K562 (cell line): Measurements from ENCODE around the gene TM7SF2. TPM values are rescaled to one million over a fixed set of nuclear protein-coding genes. Genes with fewer than 3 reads are reported as not detected.

ENCODE experiments used
- ASH1L ChIP-seq: fragments of 450-650 bp; IDR thresholded peaks from 2 replicates; pipeline ENCODE4 v1.6.1; 2018; ENCODE audit warnings: borderline replicate concordance, mild to moderate bottlenecking, low read depth; ENCODE audit not compliant: partially characterized antibody
- MYBL2 ChIP-seq, 2 experiments: fragments of 450-650 bp in 1 of 2; sonication (generic) in 1 of 2; formaldehyde crosslinking in 1 of 2; IDR thresholded peaks; 2 replicates each; pipeline versions ENCODE4 v1.6.1 to v1.8.1; 2017 to 2022; ENCODE audit warnings: borderline replicate concordance in 1 of 2, inconsistent platforms in 1 of 2, low read depth in 1 of 2, mild to moderate bottlenecking in 1 of 2, missing genetic modification reagents in 1 of 2, moderate library complexity in 1 of 2
- NEUROD1 ChIP-seq: fragments of 150-350 bp; IDR thresholded peaks from 2 replicates; pipeline ENCODE4 v1.6.1; 2014; ENCODE audit warnings: borderline replicate concordance, low read length, low read depth; ENCODE audit not compliant: partially characterized antibody
- NFRKB ChIP-seq: fragments of 450-650 bp; IDR thresholded peaks from 2 replicates; pipeline ENCODE4 v1.6.1; 2016; ENCODE audit warnings: low read depth
- PTBP1 ChIP-seq: fragments of 200-400 bp; formaldehyde crosslinking; IDR thresholded peaks from 2 replicates; pipeline ENCODE4 v1.6.1; 2017; ENCODE audit warnings: low read depth, low read length
- SFPQ ChIP-seq: fragments of 200-400 bp; formaldehyde crosslinking; IDR thresholded peaks from 2 replicates; pipeline ENCODE4 v1.6.1; 2017; ENCODE audit warnings: mild to moderate bottlenecking, low read depth, low read length, moderate library complexity
- THRAP3 ChIP-seq: fragments of 450-650 bp; IDR thresholded peaks from 2 replicates; pipeline ENCODE4 v1.6.1; 2016; ENCODE audit warnings: mild to moderate bottlenecking, inconsistent platforms, borderline replicate concordance
- ZKSCAN8 ChIP-seq: fragments of 200-800 bp; sonication (Bioruptor generic); IDR thresholded peaks from 2 replicates; pipeline ENCODE4 v1.6.1; 2016; ENCODE audit warnings: missing genetic modification characterization, missing compliant biosample characterization
- ZNF134 ChIP-seq: fragments of 250-450 bp; sonication (Bioruptor Pico); conservative IDR thresholded peaks from 2 replicates; pipeline ENCODE4 v1.4.0; 2020
- ZNF143 ChIP-seq: sonication (generic); formaldehyde crosslinking; IDR thresholded peaks from 2 replicates; pipeline ENCODE4 v1.9.0; 2022; ENCODE audit warnings: mild to moderate bottlenecking, missing genetic modification reagents
- ZNF57 ChIP-seq: fragments of 450-650 bp; formaldehyde crosslinking; IDR thresholded peaks from 2 replicates; pipeline ENCODE4 v1.4.0; 2020; ENCODE audit warnings: mild to moderate bottlenecking, moderate library complexity
- ZNF707 ChIP-seq: fragments of 250-450 bp; sonication (Bioruptor Pico); conservative IDR thresholded peaks from 2 replicates; pipeline ENCODE4 v1.8.0; 2022; ENCODE audit warnings: inconsistent platforms, mild to moderate bottlenecking, moderate library complexity
- ZSCAN29 ChIP-seq: fragments of 450-650 bp; IDR thresholded peaks from 2 replicates; pipeline ENCODE4 v1.6.1; 2017
- polyA plus RNA-seq, 8 experiments: library from polyadenylated mRNA; depleted of rRNA in 4 of 8; stranded (reverse) in 5 of 8; unstranded in 3 of 8; fragments of >200 nt; fragmentation: Nextera tagmentation in 2 of 8; fragmentation: Illumina TruSeq in 1 of 8; extraction: Ambion mirVana in 2 of 8; extraction: Trizol in 1 of 8; gene quantifications; 2 replicates each; pipeline versions ENCODE4 v1.2.1 to v1.2.3, GENCODE V29; 2011 to 2014; ENCODE audit warnings: inconsistent platforms in 1 of 8, missing spikeins in 1 of 8
- total RNA-seq, 7 experiments: library from RNA; depleted of rRNA in 6 of 7; stranded (reverse); fragments of >200 nt in 6 of 7; fragmentation: Illumina TruSeq in 2 of 7; extraction: Trizol in 2 of 7; gene quantifications; 2 replicates each; pipeline versions ENCODE4 v1.2.1 to v1.2.3, GENCODE V29; 2011 to 2021; ENCODE audit warnings: low replicate concordance in 1 of 7
- TF ChIP-seq, protein P1 (sequence below): fragments of 250-450 bp; sonication (Bioruptor Pico); IDR thresholded peaks from 2 replicates; pipeline ENCODE4 v1.4.0; 2020; ENCODE audit warnings: mild to moderate bottlenecking, moderate library complexity
- TF ChIP-seq, protein P2 (sequence below): fragments of 250-450 bp; sonication (Bioruptor Pico); IDR thresholded peaks from 2 replicates; pipeline ENCODE4 v1.4.0; 2020; ENCODE audit warnings: mild to moderate bottlenecking
- TF ChIP-seq, protein P3 (sequence below): fragments of 450-650 bp; IDR thresholded peaks from one replicate; pipeline ENCODE4 v1.6.1; 2018; ENCODE audit warnings: mild to moderate bottlenecking, moderate library complexity; ENCODE audit not compliant: partially characterized antibody
- TF ChIP-seq, protein P4 (sequence below): fragments of 250-450 bp; sonication (Bioruptor Pico); IDR thresholded peaks from 2 replicates; pipeline ENCODE4 v1.5.0; 2021

TM7SF2 gene
- total and polyA plus RNA-seq, 9 of the 15 experiments (the other 6 are each of a cell fraction or from before 2014, with no cell fraction given): 1.2 to 22.0 (median 14.3) TPM

DNA sequence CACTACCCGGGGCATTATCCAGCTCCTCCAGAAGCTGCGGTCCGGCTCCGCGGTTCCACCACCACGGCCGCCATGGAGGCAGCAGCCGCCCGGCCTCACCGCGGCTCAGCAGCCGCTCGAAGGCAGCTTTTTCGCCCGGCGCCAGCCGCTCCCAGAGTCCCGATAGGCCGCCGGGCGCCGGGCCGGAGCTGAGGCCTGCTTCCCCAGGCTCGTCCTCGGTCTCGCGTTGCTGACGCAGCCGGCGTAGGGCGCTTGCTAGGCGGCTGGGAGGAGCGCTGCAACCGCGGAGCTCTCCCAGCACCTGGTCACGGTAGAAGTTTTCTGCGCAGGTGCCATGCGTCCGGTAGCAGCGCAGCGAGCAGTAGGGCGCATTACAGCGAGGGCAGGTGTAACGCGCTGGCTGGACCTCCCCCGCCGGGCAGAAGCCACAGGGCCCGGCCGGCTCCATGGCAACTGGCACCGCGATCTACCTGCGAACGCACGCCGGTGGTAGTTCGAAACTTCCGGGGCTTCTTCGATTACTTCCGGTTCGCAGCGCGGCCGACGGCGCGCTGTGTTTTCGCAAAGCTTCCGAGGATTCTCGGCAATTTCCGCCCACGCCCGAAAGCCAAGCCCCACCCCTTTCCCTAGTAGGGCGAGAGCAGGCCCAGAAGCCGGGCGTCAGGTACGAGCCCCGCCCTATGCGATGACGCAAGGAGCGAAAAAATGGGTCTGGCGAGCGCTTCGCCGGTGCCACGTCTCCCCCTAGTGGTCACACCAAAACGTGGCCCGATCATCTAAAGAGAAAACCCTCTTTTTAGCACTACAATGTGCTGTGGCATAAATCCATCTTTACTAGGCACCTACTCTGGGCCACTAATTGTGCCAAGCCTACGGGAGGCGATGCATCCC is 5.8 kb downstream of the TM7SF2 start, which contains the start of gene ZNHIT2 (continued):
- TF ChIP-seq, protein P1, sequence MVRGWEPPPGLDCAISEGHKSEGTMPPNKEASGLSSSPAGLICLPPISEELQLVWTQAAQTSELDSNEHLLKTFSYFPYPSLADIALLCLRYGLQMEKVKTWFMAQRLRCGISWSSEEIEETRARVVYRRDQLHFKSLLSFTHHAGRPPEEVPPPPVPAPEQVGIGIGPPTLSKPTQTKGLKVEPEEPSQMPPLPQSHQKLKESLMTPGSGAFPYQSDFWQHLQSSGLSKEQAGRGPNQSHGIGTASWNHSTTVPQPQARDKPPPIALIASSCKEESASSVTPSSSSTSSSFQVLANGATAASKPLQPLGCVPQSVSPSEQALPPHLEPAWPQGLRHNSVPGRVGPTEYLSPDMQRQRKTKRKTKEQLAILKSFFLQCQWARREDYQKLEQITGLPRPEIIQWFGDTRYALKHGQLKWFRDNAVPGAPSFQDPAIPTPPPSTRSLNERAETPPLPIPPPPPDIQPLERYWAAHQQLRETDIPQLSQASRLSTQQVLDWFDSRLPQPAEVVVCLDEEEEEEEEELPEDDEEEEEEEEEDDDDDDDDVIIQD (CRISPR knock-in tag): no peak
- no peak for TF ChIP-seq ASH1L
- TF ChIP-seq NEUROD1: no peak
- TF ChIP-seq, protein P2, sequence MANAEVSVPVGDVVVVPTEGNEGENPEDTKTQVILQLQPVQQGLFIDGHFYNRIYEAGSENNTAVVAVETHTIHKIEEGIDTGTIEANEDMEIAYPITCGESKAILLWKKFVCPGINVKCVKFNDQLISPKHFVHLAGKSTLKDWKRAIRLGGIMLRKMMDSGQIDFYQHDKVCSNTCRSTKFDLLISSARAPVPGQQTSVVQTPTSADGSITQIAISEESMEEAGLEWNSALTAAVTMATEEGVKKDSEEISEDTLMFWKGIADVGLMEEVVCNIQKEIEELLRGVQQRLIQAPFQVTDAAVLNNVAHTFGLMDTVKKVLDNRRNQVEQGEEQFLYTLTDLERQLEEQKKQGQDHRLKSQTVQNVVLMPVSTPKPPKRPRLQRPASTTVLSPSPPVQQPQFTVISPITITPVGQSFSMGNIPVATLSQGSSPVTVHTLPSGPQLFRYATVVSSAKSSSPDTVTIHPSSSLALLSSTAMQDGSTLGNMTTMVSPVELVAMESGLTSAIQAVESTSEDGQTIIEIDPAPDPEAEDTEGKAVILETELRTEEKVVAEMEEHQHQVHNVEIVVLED: no peak; the same call in 1 of the 2 replicates
- TF ChIP-seq ZNF143 (CRISPR knock-in tag): no peak
- TF ChIP-seq THRAP3: no peak
- TF ChIP-seq, protein P3, sequence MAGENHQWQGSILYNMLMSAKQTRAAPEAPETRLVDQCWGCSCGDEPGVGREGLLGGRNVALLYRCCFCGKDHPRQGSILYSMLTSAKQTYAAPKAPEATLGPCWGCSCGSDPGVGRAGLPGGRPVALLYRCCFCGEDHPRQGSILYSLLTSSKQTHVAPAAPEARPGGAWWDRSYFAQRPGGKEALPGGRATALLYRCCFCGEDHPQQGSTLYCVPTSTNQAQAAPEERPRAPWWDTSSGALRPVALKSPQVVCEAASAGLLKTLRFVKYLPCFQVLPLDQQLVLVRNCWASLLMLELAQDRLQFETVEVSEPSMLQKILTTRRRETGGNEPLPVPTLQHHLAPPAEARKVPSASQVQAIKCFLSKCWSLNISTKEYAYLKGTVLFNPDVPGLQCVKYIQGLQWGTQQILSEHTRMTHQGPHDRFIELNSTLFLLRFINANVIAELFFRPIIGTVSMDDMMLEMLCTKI: no peak
- TF ChIP-seq PTBP1: no peak
- no peak for TF ChIP-seq ZNF57 (CRISPR knock-in tag)
- TF ChIP-seq, protein P4, sequence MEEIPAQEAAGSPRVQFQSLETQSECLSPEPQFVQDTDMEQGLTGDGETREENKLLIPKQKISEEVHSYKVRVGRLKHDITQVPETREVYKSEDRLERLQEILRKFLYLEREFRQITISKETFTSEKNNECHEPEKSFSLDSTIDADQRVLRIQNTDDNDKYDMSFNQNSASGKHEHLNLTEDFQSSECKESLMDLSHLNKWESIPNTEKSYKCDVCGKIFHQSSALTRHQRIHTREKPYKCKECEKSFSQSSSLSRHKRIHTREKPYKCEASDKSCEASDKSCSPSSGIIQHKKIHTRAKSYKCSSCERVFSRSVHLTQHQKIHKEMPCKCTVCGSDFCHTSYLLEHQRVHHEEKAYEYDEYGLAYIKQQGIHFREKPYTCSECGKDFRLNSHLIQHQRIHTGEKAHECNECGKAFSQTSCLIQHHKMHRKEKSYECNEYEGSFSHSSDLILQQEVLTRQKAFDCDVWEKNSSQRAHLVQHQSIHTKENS: no peak
- no peak for TF ChIP-seq ZNF707 (CRISPR knock-in tag)
- TF ChIP-seq SFPQ: no peak
- TF ChIP-seq ZNF134 (CRISPR knock-in tag): no peak
- TF ChIP-seq ZKSCAN8 (CRISPR knock-in tag): no peak
- TF ChIP-seq ZSCAN29: no peak
- no peak for TF ChIP-seq MYBL2 (IDR thresholded peaks at IDR 0.05; ENCODE audit: low read depth)
- 0 out of 2 replicates have a peak, but pooled peaks have one; percentile 52 for TF ChIP-seq MYBL2 (CRISPR knock-in tag; IDR thresholded peaks at IDR 0.05; ENCODE audit: borderline replicate concordance)
- no peak for TF ChIP-seq NFRKB
